Measurements from ENCODE around the gene CASP5.

GRCh38 chr11:105046898-105047579 is 24.1 kb upstream of the CASP5 start:
- no peak for TF ChIP-seq EZH2phosphoT487 (IDR thresholded peaks at IDR 0.05; ENCODE audit: low read depth, severe bottlenecking, unreplicated experiment)
- TF ChIP-seq CTCF (IDR thresholded peaks at IDR 0.05; ENCODE audit: poor library complexity), result no peak
- TF ChIP-seq EZH2 (IDR thresholded peaks at IDR 0.05; ENCODE audit: borderline replicate concordance), result no peak

Measured in hepatocyte (in vitro differentiated cells).